ENCODE results near the gene RNASEH2B.

- TF ChIP-seq CTCF (conservative IDR thresholded peaks at IDR 0.05) = no peak
- no peak for TF ChIP-seq ZFX (IDR thresholded peaks at IDR 0.05)
These were observed 7.2 kb downstream of the RNASEH2B start for GRCh38 chr13:50916701-50917184.
